ENCODE data around the gene ZSCAN16.

ZSCAN16 gene

GRCh38 chr6:28134015-28134414 is 9.6 kb downstream of the ZSCAN16 start:
- peak; percentile 57 for DNase-seq

GRCh38 chr6:28134716-28135115 is 10.3 kb downstream of the ZSCAN16 start:
- no peak for DNase-seq

GRCh38 chr6:28135393-28135792 is 11.0 kb downstream of the ZSCAN16 start:
- DNase-seq: no peak

GRCh38 chr6:28136585-28137504 is 12.4 kb downstream of the ZSCAN16 start:
- DNase-seq: peak; percentile 96

- peak; percentile 40 for DNase-seq
Measured at GRCh38 chr6:28137505-28137981, 13.1 kb downstream of the ZSCAN16 start.

- no peak for DNase-seq
Measured at GRCh38 chr6:28139860-28140543, 15.6 kb downstream of the ZSCAN16 start.

GRCh38 chr6:28140616-28141015 is 16.2 kb downstream of the ZSCAN16 start:
- no peak for DNase-seq

GRCh38 chr6:28141500-28142329 is 17.3 kb downstream of the ZSCAN16 start, which contains the start of gene ZKSCAN8:
Gene ZKSCAN8, plus strand, starts transcription at chr6:28141883. Its CDS starts 6,525 bp downstream, at chr6:28148408.
- peak; percentile 88 for DNase-seq

GRCh38 chr6:28142446-28142845 is 18.0 kb downstream of the ZSCAN16 start:
- no peak for DNase-seq

- DNase-seq: peak; percentile 29
Measured at GRCh38 chr6:28145231-28145630, 20.8 kb downstream of the ZSCAN16 start.

GRCh38 chr6:28152531-28152930 is 28.1 kb downstream of the ZSCAN16 start:
- no peak for DNase-seq

GRCh38 chr6:28153546-28153945 is 29.1 kb downstream of the ZSCAN16 start:
- no peak for DNase-seq

GRCh38 chr6:28154357-28154756 is 29.9 kb downstream of the ZSCAN16 start:
- DNase-seq: no peak

GRCh38 chr6:28158318-28158717 is 33.9 kb downstream of the ZSCAN16 start:
- DNase-seq: no peak

- DNase-seq: no peak
Measured at GRCh38 chr6:28159029-28159607, 34.7 kb downstream of the ZSCAN16 start.

- no peak for DNase-seq
Measured at GRCh38 chr6:28160233-28160632, 35.8 kb downstream of the ZSCAN16 start.

GRCh38 chr6:28161410-28162079 is 37.1 kb downstream of the ZSCAN16 start:
- DNase-seq: peak; percentile 73

- DNase-seq: no peak
Measured at GRCh38 chr6:28165563-28165962, 41.2 kb downstream of the ZSCAN16 start.

- DNase-seq: peak; percentile 98
Measured at GRCh38 chr6:28167068-28167467, 42.7 kb downstream of the ZSCAN16 start.

- no peak for DNase-seq
Measured at GRCh38 chr6:28167926-28168325, 43.5 kb downstream of the ZSCAN16 start.

- no peak for DNase-seq
Measured at GRCh38 chr6:28171271-28171670, 46.9 kb downstream of the ZSCAN16 start.

GRCh38 chr6:28172006-28172405 is 47.6 kb downstream of the ZSCAN16 start:
- no peak for DNase-seq
